Erythroblast (primary cell): Measurements from ENCODE around the gene CTU2.

Source experiments
- GATA1 ChIP-seq: IDR thresholded peaks from 2 replicates; pipeline ENCODE4 v1.6.1; 2011; ENCODE audit warnings: low read depth, mild to moderate bottlenecking, control low read depth, low read length, moderate library complexity
- POLR2A ChIP-seq: IDR thresholded peaks from 2 replicates; pipeline ENCODE4 v1.6.1; 2011; ENCODE audit warnings: mild to moderate bottlenecking, low read length

GRCh38 chr16:88722784-88723506, 16.6 kb downstream of the CTU2 start:
- no peak for TF ChIP-seq POLR2A
- TF ChIP-seq GATA1, result no peak
